GM21367 (cell line): ENCODE measurements around the gene FOXK1.
A peak's percentile ranks its signal among the peaks of the same experiment; 100 is the strongest.

ENCODE experiments used
- ATAC-seq: cut with Tn5 transposase; IDR thresholded peaks from one replicate; pipeline ENCODE4 v1.9.1; 2021; ENCODE audit not compliant: unreplicated experiment

The FOXK1 gene

GRCh38 chr7:4694305-4694704 is 12.2 kb downstream of the FOXK1 start:
- ATAC-seq = no peak

- ATAC-seq = no peak
Observed at GRCh38 chr7:4698707-4699275, 16.7 kb downstream of the FOXK1 start.

GRCh38 chr7:4699841-4700240 is 17.7 kb downstream of the FOXK1 start:
- no peak for ATAC-seq

- no peak for ATAC-seq
Observed at GRCh38 chr7:4700577-4701235, 18.6 kb downstream of the FOXK1 start.

GRCh38 chr7:4702961-4703512 is 20.9 kb downstream of the FOXK1 start:
- no peak for ATAC-seq

GRCh38 chr7:4703532-4703931 is 21.4 kb downstream of the FOXK1 start:
- ATAC-seq = no peak

- ATAC-seq = no peak
Observed at GRCh38 chr7:4706384-4707216, 24.5 kb downstream of the FOXK1 start.

- no peak for ATAC-seq
Observed at GRCh38 chr7:4707217-4707741, 25.2 kb downstream of the FOXK1 start.

- no peak for ATAC-seq
Observed at GRCh38 chr7:4707980-4708411, 25.9 kb downstream of the FOXK1 start.

- no peak for ATAC-seq
Observed at GRCh38 chr7:4709187-4709586, 27.1 kb downstream of the FOXK1 start.

GRCh38 chr7:4711093-4711492 is 29.0 kb downstream of the FOXK1 start:
- no peak for ATAC-seq

GRCh38 chr7:4711634-4712033 is 29.5 kb downstream of the FOXK1 start:
- ATAC-seq = no peak

- peak; percentile 36 for ATAC-seq
Observed at GRCh38 chr7:4712281-4713182, 30.4 kb downstream of the FOXK1 start.

GRCh38 chr7:4713183-4713784 is 31.2 kb downstream of the FOXK1 start:
- ATAC-seq = no peak

- no peak for ATAC-seq
Observed at GRCh38 chr7:4714161-4714700, 32.1 kb downstream of the FOXK1 start.

GRCh38 chr7:4714767-4715409 is 32.8 kb downstream of the FOXK1 start:
- no peak for ATAC-seq

- no peak for ATAC-seq
Observed at GRCh38 chr7:4715410-4715776, 33.3 kb downstream of the FOXK1 start.

GRCh38 chr7:4716946-4717795 is 35.1 kb downstream of the FOXK1 start:
- ATAC-seq = no peak
